ENCODE measurements around the gene KRT24. TPM values are rescaled to one million over a fixed set of nuclear protein-coding genes. Genes with fewer than 3 reads are reported as not detected.

The KRT24 gene
- total RNA-seq, 1 experiment from 2014 or later, result not detected

GRCh38 chr17:40730970-40731369 lies 27.4 kb upstream of the KRT24 start:
- ATAC-seq, result no peak
- intact Hi-C loops (cut with micrococcal nuclease; ENCODE audit: unreplicated experiment), result no loop called here
- Histone ChIP-seq H3K4me3 (ENCODE audit: low read depth in 2 of 2, low read length in 2 of 2) (no peak overlapping the region), H3K27ac (ENCODE audit: low read length) (no peak overlapping the region), H3K27me3 (ENCODE audit: control insufficient read depth, insufficient read depth, low read length) (peaks cover 11% of the 10 kb centered on the region), H3K4me1 (ENCODE audit: control insufficient read depth, insufficient read depth, low read length) (no peaks in the 10 kb centered on the region), H3K9me3 (ENCODE audit: control insufficient read depth, insufficient read depth, low read depth, low read length) (no peaks in the 10 kb centered on the region), H3K36me3 (ENCODE audit: control insufficient read depth, insufficient read depth, low read length) (no peaks in the 10 kb centered on the region)
- ChIA-PET CTCF (no interaction called here), POLR2A (no interaction called here)
- TF ChIP-seq, protein P1, sequence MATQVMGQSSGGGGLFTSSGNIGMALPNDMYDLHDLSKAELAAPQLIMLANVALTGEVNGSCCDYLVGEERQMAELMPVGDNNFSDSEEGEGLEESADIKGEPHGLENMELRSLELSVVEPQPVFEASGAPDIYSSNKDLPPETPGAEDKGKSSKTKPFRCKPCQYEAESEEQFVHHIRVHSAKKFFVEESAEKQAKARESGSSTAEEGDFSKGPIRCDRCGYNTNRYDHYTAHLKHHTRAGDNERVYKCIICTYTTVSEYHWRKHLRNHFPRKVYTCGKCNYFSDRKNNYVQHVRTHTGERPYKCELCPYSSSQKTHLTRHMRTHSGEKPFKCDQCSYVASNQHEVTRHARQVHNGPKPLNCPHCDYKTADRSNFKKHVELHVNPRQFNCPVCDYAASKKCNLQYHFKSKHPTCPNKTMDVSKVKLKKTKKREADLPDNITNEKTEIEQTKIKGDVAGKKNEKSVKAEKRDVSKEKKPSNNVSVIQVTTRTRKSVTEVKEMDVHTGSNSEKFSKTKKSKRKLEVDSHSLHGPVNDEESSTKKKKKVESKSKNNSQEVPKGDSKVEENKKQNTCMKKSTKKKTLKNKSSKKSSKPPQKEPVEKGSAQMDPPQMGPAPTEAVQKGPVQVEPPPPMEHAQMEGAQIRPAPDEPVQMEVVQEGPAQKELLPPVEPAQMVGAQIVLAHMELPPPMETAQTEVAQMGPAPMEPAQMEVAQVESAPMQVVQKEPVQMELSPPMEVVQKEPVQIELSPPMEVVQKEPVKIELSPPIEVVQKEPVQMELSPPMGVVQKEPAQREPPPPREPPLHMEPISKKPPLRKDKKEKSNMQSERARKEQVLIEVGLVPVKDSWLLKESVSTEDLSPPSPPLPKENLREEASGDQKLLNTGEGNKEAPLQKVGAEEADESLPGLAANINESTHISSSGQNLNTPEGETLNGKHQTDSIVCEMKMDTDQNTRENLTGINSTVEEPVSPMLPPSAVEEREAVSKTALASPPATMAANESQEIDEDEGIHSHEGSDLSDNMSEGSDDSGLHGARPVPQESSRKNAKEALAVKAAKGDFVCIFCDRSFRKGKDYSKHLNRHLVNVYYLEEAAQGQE (IDR thresholded peaks at IDR 0.05; ENCODE audit: insufficient read depth in 1 of 2, low read depth in 2 of 2, low read length in 1 of 2), result no peak
- no peak for TF ChIP-seq SIN3A (IDR thresholded peaks at IDR 0.05; ENCODE audit: borderline replicate concordance, insufficient read depth, low read depth, low read length)
- TF ChIP-seq, protein P2, sequence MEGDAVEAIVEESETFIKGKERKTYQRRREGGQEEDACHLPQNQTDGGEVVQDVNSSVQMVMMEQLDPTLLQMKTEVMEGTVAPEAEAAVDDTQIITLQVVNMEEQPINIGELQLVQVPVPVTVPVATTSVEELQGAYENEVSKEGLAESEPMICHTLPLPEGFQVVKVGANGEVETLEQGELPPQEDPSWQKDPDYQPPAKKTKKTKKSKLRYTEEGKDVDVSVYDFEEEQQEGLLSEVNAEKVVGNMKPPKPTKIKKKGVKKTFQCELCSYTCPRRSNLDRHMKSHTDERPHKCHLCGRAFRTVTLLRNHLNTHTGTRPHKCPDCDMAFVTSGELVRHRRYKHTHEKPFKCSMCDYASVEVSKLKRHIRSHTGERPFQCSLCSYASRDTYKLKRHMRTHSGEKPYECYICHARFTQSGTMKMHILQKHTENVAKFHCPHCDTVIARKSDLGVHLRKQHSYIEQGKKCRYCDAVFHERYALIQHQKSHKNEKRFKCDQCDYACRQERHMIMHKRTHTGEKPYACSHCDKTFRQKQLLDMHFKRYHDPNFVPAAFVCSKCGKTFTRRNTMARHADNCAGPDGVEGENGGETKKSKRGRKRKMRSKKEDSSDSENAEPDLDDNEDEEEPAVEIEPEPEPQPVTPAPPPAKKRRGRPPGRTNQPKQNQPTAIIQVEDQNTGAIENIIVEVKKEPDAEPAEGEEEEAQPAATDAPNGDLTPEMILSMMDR (IDR thresholded peaks at IDR 0.05), result no peak
- no peak for TF ChIP-seq POLR2AphosphoS5 (IDR thresholded peaks at IDR 0.05; ENCODE audit: low read depth, low read length)
- no peak for TF ChIP-seq TCF7L2 (IDR thresholded peaks at IDR 0.05; ENCODE audit: low read depth, low read length)
- DNase-seq (ENCODE audit: low read depth, low spot score), result no peak
- in situ Hi-C loops (cut with HindIII; ENCODE audit: low pct_unique_long_range_greater_than_20kb, low sequenced_read_pairs), result no loop called here
- BruUV-seq (replicated peaks), result no TSS peak

DNA sequence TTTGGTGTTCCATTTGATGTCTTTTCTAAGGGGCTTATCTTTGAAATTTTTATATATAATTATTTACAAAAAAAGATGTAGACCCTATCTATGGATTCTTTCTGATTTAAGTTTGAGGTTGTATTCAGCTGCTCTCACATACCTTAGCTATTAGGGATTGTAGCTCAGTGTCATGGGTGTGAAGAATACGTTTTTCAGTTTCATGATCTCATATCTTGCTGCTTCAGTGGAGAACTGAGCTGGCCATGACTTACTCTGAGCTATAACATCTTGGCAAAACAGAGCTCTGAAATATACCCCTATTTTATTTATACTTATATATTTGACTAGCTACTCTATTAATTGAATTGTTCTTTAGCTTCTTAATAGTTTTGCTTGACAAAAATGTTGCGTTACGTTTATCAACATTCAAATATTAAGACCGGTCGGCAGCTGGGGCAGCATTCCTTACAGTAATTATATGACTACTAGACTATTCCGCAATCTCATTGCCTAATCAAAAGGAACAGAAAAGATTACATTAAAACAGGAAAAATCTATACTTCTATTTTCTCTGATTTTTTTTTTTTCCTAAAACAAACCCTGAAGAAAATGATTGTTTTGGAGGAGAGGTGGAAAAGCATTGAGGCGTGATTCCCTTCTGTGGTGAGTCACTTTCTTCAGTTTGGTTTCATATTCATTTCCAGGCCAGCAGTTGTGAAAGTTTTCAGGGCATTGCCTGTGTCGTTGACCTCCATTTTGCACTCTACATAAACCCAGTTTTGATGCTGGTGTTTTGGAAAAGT lies 24.1 kb upstream of the KRT24 start:
- H3K27me3 ChIP-seq (ENCODE audit: control insufficient read depth, insufficient read depth, low read length), result peaks cover 5% of the 10 kb centered on the region; the same call in 1 of the 2 replicates
- POLR2A ChIA-PET, result interaction anchor here (0.6 kb wide), 2 partner anchors 63 to 180 kb away, joined by 3 to 8 read pairs; no protein-coding TSS in a partner anchor
- H3K9me3 ChIP-seq (ENCODE audit: control insufficient read depth, insufficient read depth, low read depth, low read length), result no peaks in the 10 kb centered on the region
- H3K4me1 ChIP-seq (ENCODE audit: control insufficient read depth, insufficient read depth, low read length), result no peaks in the 10 kb centered on the region
- in situ Hi-C loops (cut with HindIII; ENCODE audit: low pct_unique_long_range_greater_than_20kb, low sequenced_read_pairs) (no loop called here), intact Hi-C loops (cut with micrococcal nuclease; ENCODE audit: unreplicated experiment) (no loop called here)
- no peak for DNase-seq (ENCODE audit: low read depth, low spot score)
- H3K36me3 ChIP-seq (ENCODE audit: control insufficient read depth, insufficient read depth, low read length), result no peaks in the 10 kb centered on the region
- ATAC-seq, result no peak
- no peak overlapping the region for H3K4me3 ChIP-seq (ENCODE audit: low read depth in 2 of 2, low read length in 2 of 2)
- BruUV-seq (replicated peaks), result no TSS peak
- CTCF ChIA-PET, result interaction anchor here (0.8 kb wide), 1 partner anchor 112 kb away, joined by 3 read pairs; no protein-coding TSS in a partner anchor
- TF ChIP-seq, protein P1 (IDR thresholded peaks at IDR 0.05; ENCODE audit: insufficient read depth in 1 of 2, low read depth in 2 of 2, low read length in 1 of 2), result no peak
- no peak overlapping the region for H3K27ac ChIP-seq (ENCODE audit: low read length)

Data from Panc1 (cell line).